CD4-positive, alpha-beta T cell treated with Interleukin-1 beta for 1 hour (primary cell): ENCODE results near the gene CNTN6.

Experiments used
- DNase-seq, 2 donors: peaks; one replicate each; pipeline ENCODE4 v3.0.0-alpha.2; 2020 to 2022

CNTN6 gene

GRCh38 chr3:1179146-1179545, 86.3 kb downstream of the CNTN6 start:
- DNase-seq = no peak

- no peak for DNase-seq
These were observed 90.7 kb downstream of the CNTN6 start for GRCh38 chr3:1183320-1184048.

GRCh38 chr3:1190569-1190968, 97.7 kb downstream of the CNTN6 start:
- DNase-seq = no peak

GRCh38 chr3:1191026-1191425, 98.2 kb downstream of the CNTN6 start:
- no peak for DNase-seq

- DNase-seq = no peak
These were observed 103.1 kb downstream of the CNTN6 start for GRCh38 chr3:1195947-1196346.

GRCh38 chr3:1197051-1197450, 104.2 kb downstream of the CNTN6 start:
- no peak for DNase-seq

- DNase-seq = no peak
These were observed 107.5 kb downstream of the CNTN6 start for GRCh38 chr3:1200371-1200770.

GRCh38 chr3:1207904-1208303, 115.1 kb downstream of the CNTN6 start:
- no peak for DNase-seq

GRCh38 chr3:1214933-1215332, 122.1 kb downstream of the CNTN6 start:
- no peak for DNase-seq

- no peak for DNase-seq
These were observed 124.0 kb downstream of the CNTN6 start for GRCh38 chr3:1216856-1217255.

GRCh38 chr3:1227111-1227510, 134.3 kb downstream of the CNTN6 start:
- DNase-seq = no peak

- no peak for DNase-seq
These were observed 135.5 kb downstream of the CNTN6 start for GRCh38 chr3:1228289-1228688.

- no peak for DNase-seq
These were observed 138.1 kb downstream of the CNTN6 start for GRCh38 chr3:1230920-1231319.

GRCh38 chr3:1232276-1232675, 139.5 kb downstream of the CNTN6 start:
- no peak for DNase-seq

GRCh38 chr3:1235526-1236120, 142.8 kb downstream of the CNTN6 start:
- DNase-seq = no peak

GRCh38 chr3:1251282-1252060, 158.6 kb downstream of the CNTN6 start:
- no peak for DNase-seq

GRCh38 chr3:1252061-1252430, 159.2 kb downstream of the CNTN6 start:
- DNase-seq = no peak

- no peak for DNase-seq
These were observed 169.4 kb downstream of the CNTN6 start for GRCh38 chr3:1262246-1262645.

GRCh38 chr3:1263121-1263520, 170.3 kb downstream of the CNTN6 start:
- DNase-seq = no peak

- no peak for DNase-seq
These were observed 177.0 kb downstream of the CNTN6 start for GRCh38 chr3:1269808-1270207.

- DNase-seq = no peak
These were observed 179.9 kb downstream of the CNTN6 start for GRCh38 chr3:1272546-1273265.

- no peak for DNase-seq
These were observed 182.7 kb downstream of the CNTN6 start for GRCh38 chr3:1275495-1275894.

- no peak for DNase-seq
These were observed 195.0 kb downstream of the CNTN6 start for GRCh38 chr3:1287815-1288214.
